ENCODE measurements around the gene LRSAM1. TPM values are rescaled to one million over a fixed set of nuclear protein-coding genes. Genes with fewer than 3 reads are reported as not detected.

Gene LRSAM1
- total and polyA plus RNA-seq, 12 donors = 6.8 to 74.8 (median 29.3) TPM

- H3K4me3 ChIP-seq = no peak overlapping the region
- DNase-seq = no peak
- intact Hi-C loops (cut with DNase I) = no loop called here
- peak overlapping the region in 4 of 5 donors; percentile 28 to 89 (median 61) for H3K27ac ChIP-seq
- peaks cover 26 to 49% of the 10 kb centered on the region in 2 donors for H3K4me1 ChIP-seq (replicated peaks in 1 of 2)
- H3K27me3 ChIP-seq = no peaks in the 10 kb centered on the region
- peaks cover 0 to 13% of the 10 kb centered on the region in 2 donors for H3K36me3 ChIP-seq (replicated peaks in 1 of 2)
- 60 to 83% (median 76%) methylated on average over 1 to 6 of the region's 6 CpGs for WGBS, 4 donors
- H3K9me3 ChIP-seq (replicated peaks in 1 of 3) = no peaks in the 10 kb centered on the region
- TF ChIP-seq POLR2A (IDR thresholded peaks at IDR 0.05) (no peak), CTCF (IDR thresholded peaks at IDR 0.05) (no peak)
These were observed 84.1 kb downstream of the LRSAM1 start for GRCh38 chr9:127535396-127535795.

GRCh38 chr9:127535834-127536233 lies 84.5 kb downstream of the LRSAM1 start:
- no peak for TF ChIP-seq POLR2A (IDR thresholded peaks at IDR 0.05)
- no peak for TF ChIP-seq CTCF (IDR thresholded peaks at IDR 0.05)
- peaks cover 0 to 9% of the 10 kb centered on the region in 2 donors for H3K36me3 ChIP-seq (replicated peaks in 1 of 2)
- no peak for DNase-seq
- no peaks in the 10 kb centered on the region for H3K9me3 ChIP-seq (replicated peaks in 1 of 3)
- H3K27ac ChIP-seq = peak overlapping the region in 4 of 5 donors; percentile 28 to 89 (median 61)
- peaks cover 27 to 54% of the 10 kb centered on the region in 2 donors for H3K4me1 ChIP-seq (replicated peaks in 1 of 2)
- H3K4me3 ChIP-seq = no peak overlapping the region
- intact Hi-C loops (cut with DNase I) = no loop called here
- no peaks in the 10 kb centered on the region for H3K27me3 ChIP-seq
- WGBS, 4 donors = 68 to 73% (median 70%) methylated on average over 14 of the region's 14 CpGs

GRCh38 chr9:127536499-127536898 lies 85.2 kb downstream of the LRSAM1 start:
- TF ChIP-seq CTCF (IDR thresholded peaks at IDR 0.05) (no peak), POLR2A (IDR thresholded peaks at IDR 0.05) (no peak)
- no peaks in the 10 kb centered on the region for H3K9me3 ChIP-seq (replicated peaks in 1 of 3)
- intact Hi-C loops (cut with DNase I) = no loop called here
- peaks cover 0 to 2% of the 10 kb centered on the region in 2 donors for H3K36me3 ChIP-seq (replicated peaks in 1 of 2)
- DNase-seq = no peak
- H3K27ac ChIP-seq = peak overlapping the region in 4 of 5 donors; percentile 15 to 89 (median 61)
- whole genome bisulfite sequencing, 4 donors = 74 to 90% (median 84%) methylated on average over 4 to 8 of the region's 8 CpGs
- no peaks in the 10 kb centered on the region for H3K27me3 ChIP-seq
- H3K4me1 ChIP-seq (replicated peaks in 1 of 2) = peaks cover 27 to 58% of the 10 kb centered on the region in 2 donors
- H3K4me3 ChIP-seq = no peak overlapping the region

- Histone ChIP-seq H3K9me3 (replicated peaks in 1 of 3) (no peaks in the 10 kb centered on the region), H3K27me3 (no peaks in the 10 kb centered on the region), H3K4me3 (no peak overlapping the region), H3K4me1 (replicated peaks in 1 of 2) (peaks cover 27 to 61% of the 10 kb centered on the region in 2 donors), H3K27ac (peak overlapping the region in 4 of 5 donors; percentile 15 to 89 (median 61)), H3K36me3 (replicated peaks in 1 of 2) (no peaks in the 10 kb centered on the region)
- intact Hi-C loops (cut with DNase I) = no loop called here
- peak in 1 of 2 donors; percentile 19 for TF ChIP-seq POLR2A (IDR thresholded peaks at IDR 0.05)
- TF ChIP-seq CTCF (IDR thresholded peaks at IDR 0.05) = no peak
- 30 to 50% (median 36%) methylated on average over 7 to 8 of the region's 8 CpGs for WGBS, 4 donors
- DNase-seq = peak in 1 of 7 donors; percentile 69
These were observed 85.7 kb downstream of the LRSAM1 start for GRCh38 chr9:127537014-127537413.

All from adrenal gland (tissue), 12 donors.